ENCODE data around the gene PCDHGA1. TPM values are rescaled to one million over a fixed set of nuclear protein-coding genes. Genes with fewer than 3 reads are reported as not detected.
"Not testable (repeated sequence)": the region's sequence is repeated elsewhere in the genome, so short reads cannot be mapped to it uniquely, and the experiment has no call there.

Gene PCDHGA1
- total RNA-seq, 1 experiment from 2014 or later: not detected

- BruUV-seq (replicated peaks): no TSS peak
- H3K36me3 Mint-ChIP-seq (ENCODE audit: insufficient read depth, unreplicated experiment): peaks cover 20% of the 10 kb centered on the region
- TF ChIP-seq CTCF (IDR thresholded peaks at IDR 0.05; ENCODE audit: unreplicated experiment): no peak
- no peak overlapping the region for H3K27ac Mint-ChIP-seq (ENCODE audit: unreplicated experiment)
- DNase-seq: no peak
- intact Hi-C loops (cut with micrococcal nuclease; ENCODE audit: unreplicated experiment): no loop called here
- H3K9me3 Mint-ChIP-seq (ENCODE audit: low read depth, unreplicated experiment): peaks cover 28% of the 10 kb centered on the region
- no peaks in the 10 kb centered on the region for H3K4me1 Mint-ChIP-seq (ENCODE audit: low read depth, unreplicated experiment)
- CTCF ChIA-PET: no interaction called here
- H3K4me3 Mint-ChIP-seq (ENCODE audit: low read depth, unreplicated experiment): no peak overlapping the region
- no peaks in the 10 kb centered on the region for H3K27me3 Mint-ChIP-seq (ENCODE audit: unreplicated experiment)
Observed at GRCh38 chr5:141427783-141428426, 97.6 kb downstream of the PCDHGA1 start.

GRCh38 chr5:141430332-141431113 is 100.2 kb downstream of the PCDHGA1 start, which contains the start of gene PCDHGA12:
Gene PCDHGA12, plus strand, starts transcription at chr5:141430507. Its CDS starts 253 bp downstream, at chr5:141430760.
- intact Hi-C loops (cut with micrococcal nuclease; ENCODE audit: unreplicated experiment): no loop called here
- CTCF ChIA-PET: interaction anchor here (0.6 kb wide), 2 partner anchors 13 to 84 kb away, joined by 3 read pairs; partner anchors contain the start of gene PCDHGB7
- DNase-seq: no peak
- Mint-ChIP-seq H3K4me1 (ENCODE audit: low read depth, unreplicated experiment) (no peaks in the 10 kb centered on the region), H3K4me3 (ENCODE audit: low read depth, unreplicated experiment) (no peak within 1 kb of the TSS), H3K27ac (ENCODE audit: unreplicated experiment) (no peak within 1 kb of the TSS), H3K36me3 (ENCODE audit: insufficient read depth, unreplicated experiment) (peaks cover 26% of the 10 kb centered on the region), H3K9me3 (ENCODE audit: low read depth, unreplicated experiment) (peaks cover 28% of the 10 kb centered on the region), H3K27me3 (ENCODE audit: unreplicated experiment) (no peaks in the 10 kb centered on the region)
- no TSS peak for BruUV-seq (replicated peaks)
- no peak for TF ChIP-seq CTCF (IDR thresholded peaks at IDR 0.05; ENCODE audit: unreplicated experiment)

GRCh38 chr5:141431286-141431685 is 101.0 kb downstream of the PCDHGA1 start:
- H3K36me3 Mint-ChIP-seq (ENCODE audit: insufficient read depth, unreplicated experiment): peaks cover 26% of the 10 kb centered on the region
- CTCF ChIA-PET: no interaction called here
- intact Hi-C loops (cut with micrococcal nuclease; ENCODE audit: unreplicated experiment): no loop called here
- TF ChIP-seq CTCF (IDR thresholded peaks at IDR 0.05; ENCODE audit: unreplicated experiment): no peak
- DNase-seq: no peak
- H3K4me1 Mint-ChIP-seq (ENCODE audit: low read depth, unreplicated experiment): no peaks in the 10 kb centered on the region
- BruUV-seq (replicated peaks): no TSS peak
- H3K4me3 Mint-ChIP-seq (ENCODE audit: low read depth, unreplicated experiment): no peak overlapping the region
- peaks cover 25% of the 10 kb centered on the region for H3K9me3 Mint-ChIP-seq (ENCODE audit: low read depth, unreplicated experiment)
- no peak overlapping the region for H3K27ac Mint-ChIP-seq (ENCODE audit: unreplicated experiment)
- no peaks in the 10 kb centered on the region for H3K27me3 Mint-ChIP-seq (ENCODE audit: unreplicated experiment)

- H3K4me1 Mint-ChIP-seq (ENCODE audit: low read depth, unreplicated experiment); BruUV-seq (replicated peaks); intact Hi-C loops (cut with micrococcal nuclease; ENCODE audit: unreplicated experiment); H3K4me3 Mint-ChIP-seq (ENCODE audit: low read depth, unreplicated experiment); DNase-seq; CTCF ChIA-PET; H3K27me3 Mint-ChIP-seq (ENCODE audit: unreplicated experiment); H3K27ac Mint-ChIP-seq (ENCODE audit: unreplicated experiment): not testable (repeated sequence)
- H3K36me3 Mint-ChIP-seq (ENCODE audit: insufficient read depth, unreplicated experiment): peaks cover 26% of the 10 kb centered on the region
- H3K9me3 Mint-ChIP-seq (ENCODE audit: low read depth, unreplicated experiment): peaks cover 23% of the 10 kb centered on the region
Observed at GRCh38 chr5:141432308-141432707, 102.0 kb downstream of the PCDHGA1 start.

GRCh38 chr5:141432726-141433125 is 102.4 kb downstream of the PCDHGA1 start:
- H3K27me3 Mint-ChIP-seq (ENCODE audit: unreplicated experiment); CTCF ChIA-PET; intact Hi-C loops (cut with micrococcal nuclease; ENCODE audit: unreplicated experiment); DNase-seq; BruUV-seq (replicated peaks); H3K4me1 Mint-ChIP-seq (ENCODE audit: low read depth, unreplicated experiment); H3K4me3 Mint-ChIP-seq (ENCODE audit: low read depth, unreplicated experiment): not testable (repeated sequence)
- Mint-ChIP-seq H3K27ac (ENCODE audit: unreplicated experiment) (peak overlapping the region; percentile 57), H3K36me3 (ENCODE audit: insufficient read depth, unreplicated experiment) (peaks cover 26% of the 10 kb centered on the region), H3K9me3 (ENCODE audit: low read depth, unreplicated experiment) (peaks cover 23% of the 10 kb centered on the region)
